Gastrocnemius medialis (tissue), 4 donors: Measurements from ENCODE around the gene GPR180. TPM values are rescaled to one million over a fixed set of nuclear protein-coding genes. Genes with fewer than 3 reads are reported as not detected.

Source experiments
- ATAC-seq, 2 donors: fragments of 150-250 bp; one replicate each; pipeline ENCODE4 v1.9.1; 2016
- DNase-seq, 2 donors: peaks; one replicate each; pipeline ENCODE4 v3.0.0-alpha.2; 2019
- H3K27ac ChIP-seq, 4 donors: fragments of 200-600 bp; sonication (generic); 1 replicate in 1 of 4; 2 replicates in 3 of 4; pipeline ENCODE4 v1.5.1; 2016 to 2018; ENCODE audit warnings: mild to moderate bottlenecking in 2 of 4, moderate library complexity in 1 of 4
- H3K27me3 ChIP-seq, 3 donors: fragments of 200-600 bp; sonication (generic) in 2 of 3; 1 replicate in 1 of 3; 2 replicates in 2 of 3; pipeline versions ENCODE4 v1.5.1 to v1.6.0; 2016 to 2019; ENCODE audit warnings: mild to moderate bottlenecking in 1 of 3, moderate library complexity in 1 of 3
- H3K36me3 ChIP-seq, 2 donors: fragments of 200-600 bp; sonication (generic) in 1 of 2; one replicate each; pipeline ENCODE4 v1.5.1; 2017 to 2018
- H3K4me1 ChIP-seq, 2 donors: fragments of 200-600 bp; sonication (generic) in 1 of 2; one replicate each; pipeline ENCODE4 v1.5.1; 2016 to 2017; ENCODE audit warnings: mild to moderate bottlenecking in 2 of 2
- H3K4me3 ChIP-seq, 4 donors: fragments of 200-600 bp; sonication (generic) in 3 of 4; 1 replicate in 1 of 4; 2 replicates in 3 of 4; pipeline ENCODE4 v1.5.1; 2016 to 2019; ENCODE audit warnings: mild to moderate bottlenecking in 2 of 4
- H3K9me3 ChIP-seq, 3 donors: fragments of 200-600 bp; sonication (generic) in 2 of 3; 1 replicate in 1 of 3; 2 replicates in 2 of 3; pipeline ENCODE4 v1.5.1; 2016 to 2019
- CTCF ChIP-seq, 5 experiments: fragments of 450-650 bp in 3 of 5; fragments of 200-600 bp in 2 of 5; sonication (generic) in 2 of 5; IDR thresholded peaks in 4 of 5; conservative IDR thresholded peaks in 1 of 5; 1 replicate in 4 of 5; 2 replicates in 1 of 5; pipeline ENCODE4 v1.5.1; 2016 to 2019; ENCODE audit warnings: antibody characterized with exemption in 5 of 5, mild to moderate bottlenecking in 3 of 5, moderate library complexity in 3 of 5
- POLR2A ChIP-seq, 2 donors: fragments of 450-650 bp; IDR thresholded peaks; one replicate each; pipeline ENCODE4 v1.6.1; 2017; ENCODE audit warnings: antibody characterized with exemption in 2 of 2, mild to moderate bottlenecking in 2 of 2, moderate library complexity in 2 of 2
- in situ Hi-C, 4 donors: fragments of 200-750 bp; cut with MboI; loops; one replicate each; pipeline versions ENCODE4 v1.15.0 to v1.8.0; 2017; ENCODE audit warnings: low sequenced_read_pairs in 4 of 4
- intact Hi-C: fragments of 100-400 bp; cut with DNase I; formaldehyde crosslinking; loops from one replicate; pipeline ENCODE4 v1.15.1; 2023; ENCODE audit warnings: low total_unique reads
- total RNA-seq, 4 donors: library from RNA; depleted of rRNA; stranded (reverse); fragments of >200 nt; gene quantifications; one replicate each; pipeline versions ENCODE4 v1.1.0 to v1.2.3, GENCODE V29; 2016

The GPR180 gene
- total RNA-seq, 4 donors from 2014 or later = 3.2 to 4.8 (median 4.1) TPM

- intact Hi-C loops = no loop called here
Measured at GRCh38 chr13:94561126-94561525, 40.5 kb upstream of the GPR180 start.

GRCh38 chr13:94567581-94567980 is 34.1 kb upstream of the GPR180 start:
- TF ChIP-seq POLR2A (IDR thresholded peaks at IDR 0.05) = no peak
- TF ChIP-seq CTCF (IDR thresholded peaks at IDR 0.05 in 4 of 5, conservative IDR thresholded peaks at IDR 0.05 in 1 of 5) = no peak
- Histone ChIP-seq H3K36me3 (peaks cover 0 to 11% of the 10 kb centered on the region in 2 donors), H3K4me3 (no peak overlapping the region), H3K9me3 (no peaks in the 10 kb centered on the region), H3K27ac (no peak overlapping the region), H3K27me3 (no peaks in the 10 kb centered on the region), H3K4me1 (no peaks in the 10 kb centered on the region)
- ATAC-seq = no peak
- intact Hi-C loops (no loop called here), in situ Hi-C loops (no loop called here)
- DNase-seq = no peak

More at GRCh38 chr13:94561126-94561525, 40.5 kb upstream of the GPR180 start:
- no peaks in the 10 kb centered on the region for H3K27me3 ChIP-seq
- no peaks in the 10 kb centered on the region for H3K9me3 ChIP-seq
- ATAC-seq = no peak
- H3K36me3 ChIP-seq = no peaks in the 10 kb centered on the region
- no peak overlapping the region for H3K27ac ChIP-seq
- no peaks in the 10 kb centered on the region for H3K4me1 ChIP-seq
- no peak for TF ChIP-seq CTCF (IDR thresholded peaks at IDR 0.05 in 4 of 5, conservative IDR thresholded peaks at IDR 0.05 in 1 of 5)
- TF ChIP-seq POLR2A (IDR thresholded peaks at IDR 0.05) = no peak
- H3K4me3 ChIP-seq = no peak overlapping the region
- no peak for DNase-seq
- in situ Hi-C loops = no loop called here

GRCh38 chr13:94568443-94568842 is 33.2 kb upstream of the GPR180 start:
- no peaks in the 10 kb centered on the region for H3K27me3 ChIP-seq
- TF ChIP-seq CTCF (IDR thresholded peaks at IDR 0.05 in 4 of 5, conservative IDR thresholded peaks at IDR 0.05 in 1 of 5) (no peak), POLR2A (IDR thresholded peaks at IDR 0.05) (no peak)

GRCh38 chr13:94569615-94570014 is 32.0 kb upstream of the GPR180 start:
- Histone ChIP-seq H3K9me3 (no peaks in the 10 kb centered on the region), H3K36me3 (peaks cover 0 to 31% of the 10 kb centered on the region in 2 donors), H3K4me1 (no peaks in the 10 kb centered on the region), H3K27ac (no peak overlapping the region), H3K4me3 (no peak overlapping the region), H3K27me3 (no peaks in the 10 kb centered on the region)
- DNase-seq = no peak
- in situ Hi-C loops (no loop called here), intact Hi-C loops (no loop called here)
- ATAC-seq = no peak
- TF ChIP-seq CTCF (IDR thresholded peaks at IDR 0.05 in 4 of 5, conservative IDR thresholded peaks at IDR 0.05 in 1 of 5) (no peak), POLR2A (IDR thresholded peaks at IDR 0.05) (no peak)

More at GRCh38 chr13:94568443-94568842, 33.2 kb upstream of the GPR180 start:
- H3K36me3 ChIP-seq = peaks cover 0 to 20% of the 10 kb centered on the region in 2 donors
- DNase-seq = no peak
- H3K4me1 ChIP-seq = no peaks in the 10 kb centered on the region
- in situ Hi-C loops = no loop called here
- H3K9me3 ChIP-seq = no peaks in the 10 kb centered on the region
- H3K4me3 ChIP-seq = no peak overlapping the region
- no peak overlapping the region for H3K27ac ChIP-seq
- intact Hi-C loops = no loop called here
- no peak for ATAC-seq

- Histone ChIP-seq H3K4me1 (no peaks in the 10 kb centered on the region), H3K4me3 (no peak overlapping the region), H3K27me3 (no peaks in the 10 kb centered on the region), H3K36me3 (peaks cover 0 to 71% of the 10 kb centered on the region in 2 donors), H3K27ac (no peak overlapping the region), H3K9me3 (no peaks in the 10 kb centered on the region)
- in situ Hi-C loops (no loop called here), intact Hi-C loops (no loop called here)
- no peak for ATAC-seq
- no peak for DNase-seq
- TF ChIP-seq CTCF (IDR thresholded peaks at IDR 0.05 in 4 of 5, conservative IDR thresholded peaks at IDR 0.05 in 1 of 5) = no peak
- TF ChIP-seq POLR2A (IDR thresholded peaks at IDR 0.05) = no peak
Measured at GRCh38 chr13:94579063-94579462, 22.6 kb upstream of the GPR180 start.
